Thyroid gland (tissue), 4 donors: ENCODE data around the gene NOP9.

Source experiments
- POLR2A ChIP-seq, 2 donors: fragments of 450-650 bp; IDR thresholded peaks; one replicate each; pipeline ENCODE4 v1.6.1; 2017; ENCODE audit warnings: antibody characterized with exemption in 2 of 2, mild to moderate bottlenecking in 2 of 2, moderate library complexity in 1 of 2
- TF ChIP-seq, protein P1 (sequence below), 6 experiments: fragments of 200-600 bp in 3 of 6; fragments of 450-650 bp in 3 of 6; sonication (generic) in 3 of 6; IDR thresholded peaks; one replicate each; pipeline ENCODE4 v1.5.1; 2016 to 2019; ENCODE audit warnings: antibody characterized with exemption in 6 of 6, mild to moderate bottlenecking in 2 of 6, inconsistent platforms in 1 of 6, moderate library complexity in 1 of 6

DNA sequence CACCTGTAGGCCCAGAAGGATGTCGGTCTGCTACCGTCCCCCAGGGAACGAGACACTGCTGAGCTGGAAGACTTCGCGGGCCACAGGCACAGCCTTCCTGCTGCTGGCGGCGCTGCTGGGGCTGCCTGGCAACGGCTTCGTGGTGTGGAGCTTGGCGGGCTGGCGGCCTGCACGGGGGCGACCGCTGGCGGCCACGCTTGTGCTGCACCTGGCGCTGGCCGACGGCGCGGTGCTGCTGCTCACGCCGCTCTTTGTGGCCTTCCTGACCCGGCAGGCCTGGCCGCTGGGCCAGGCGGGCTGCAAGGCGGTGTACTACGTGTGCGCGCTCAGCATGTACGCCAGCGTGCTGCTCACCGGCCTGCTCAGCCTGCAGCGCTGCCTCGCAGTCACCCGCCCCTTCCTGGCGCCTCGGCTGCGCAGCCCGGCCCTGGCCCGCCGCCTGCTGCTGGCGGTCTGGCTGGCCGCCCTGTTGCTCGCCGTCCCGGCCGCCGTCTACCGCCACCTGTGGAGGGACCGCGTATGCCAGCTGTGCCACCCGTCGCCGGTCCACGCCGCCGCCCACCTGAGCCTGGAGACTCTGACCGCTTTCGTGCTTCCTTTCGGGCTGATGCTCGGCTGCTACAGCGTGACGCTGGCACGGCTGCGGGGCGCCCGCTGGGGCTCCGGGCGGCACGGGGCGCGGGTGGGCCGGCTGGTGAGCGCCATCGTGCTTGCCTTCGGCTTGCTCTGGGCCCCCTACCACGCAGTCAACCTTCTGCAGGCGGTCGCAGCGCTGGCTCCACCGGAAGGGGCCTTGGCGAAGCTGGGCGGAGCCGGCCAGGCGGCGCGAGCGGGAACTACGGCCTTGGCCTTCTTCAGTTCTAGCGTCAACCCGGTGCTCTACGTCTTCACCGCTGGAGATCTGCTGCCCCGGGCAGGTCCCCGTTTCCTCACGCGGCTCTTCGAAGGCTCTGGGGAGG lies 11.3 kb downstream of the NOP9 start, which contains the start of gene LTB4R:
- TF ChIP-seq, protein P1, sequence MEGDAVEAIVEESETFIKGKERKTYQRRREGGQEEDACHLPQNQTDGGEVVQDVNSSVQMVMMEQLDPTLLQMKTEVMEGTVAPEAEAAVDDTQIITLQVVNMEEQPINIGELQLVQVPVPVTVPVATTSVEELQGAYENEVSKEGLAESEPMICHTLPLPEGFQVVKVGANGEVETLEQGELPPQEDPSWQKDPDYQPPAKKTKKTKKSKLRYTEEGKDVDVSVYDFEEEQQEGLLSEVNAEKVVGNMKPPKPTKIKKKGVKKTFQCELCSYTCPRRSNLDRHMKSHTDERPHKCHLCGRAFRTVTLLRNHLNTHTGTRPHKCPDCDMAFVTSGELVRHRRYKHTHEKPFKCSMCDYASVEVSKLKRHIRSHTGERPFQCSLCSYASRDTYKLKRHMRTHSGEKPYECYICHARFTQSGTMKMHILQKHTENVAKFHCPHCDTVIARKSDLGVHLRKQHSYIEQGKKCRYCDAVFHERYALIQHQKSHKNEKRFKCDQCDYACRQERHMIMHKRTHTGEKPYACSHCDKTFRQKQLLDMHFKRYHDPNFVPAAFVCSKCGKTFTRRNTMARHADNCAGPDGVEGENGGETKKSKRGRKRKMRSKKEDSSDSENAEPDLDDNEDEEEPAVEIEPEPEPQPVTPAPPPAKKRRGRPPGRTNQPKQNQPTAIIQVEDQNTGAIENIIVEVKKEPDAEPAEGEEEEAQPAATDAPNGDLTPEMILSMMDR (IDR thresholded peaks at IDR 0.05), result peak in 5 of 6 experiments; percentile 14 to 62 (median 44)
- TF ChIP-seq POLR2A (IDR thresholded peaks at IDR 0.05), result peak in 1 of 2 donors; percentile 49
